SU-DHL-6 (cell line): Measurements from ENCODE around the gene BGLAP.

Experiments
- H2AFZ ChIP-seq: fragments of 200-600 bp; sonication (generic); 2 replicates; pipeline ENCODE4 v1.6.1; 2014; ENCODE audit warnings: low read depth, mild to moderate bottlenecking, moderate library complexity, mixed read lengths, antibody characterized with exemption, low read length; ENCODE audit not compliant: severe bottlenecking
- H3F3A ChIP-seq: fragments of 200-600 bp; shearing (Covaris generic); 2 replicates; pipeline ENCODE4 v1.6.0; 2016; ENCODE audit warnings: antibody characterized with exemption, mild to moderate bottlenecking; ENCODE audit not compliant: insufficient read depth
- H3K27ac ChIP-seq: fragments of 200-600 bp; sonication (generic); 2 replicates; pipeline ENCODE4 v1.5.1; 2016; ENCODE audit warnings: low read depth, mild to moderate bottlenecking, low read length, moderate library complexity, mixed read lengths
- H3K27me3 ChIP-seq: fragments of 200-600 bp; sonication (generic), shearing (Covaris generic); 2 replicates; pipeline ENCODE4 v1.6.0; 2014; ENCODE audit warnings: mild to moderate bottlenecking, low read length
- H3K36me3 ChIP-seq: fragments of 200-600 bp; sonication (generic); 2 replicates; pipeline ENCODE4 v1.6.1; 2014; ENCODE audit warnings: mild to moderate bottlenecking, low read length, mixed read lengths
- H3K4me2 ChIP-seq: fragments of 300-600, 200-600 bp; shearing (Covaris generic), sonication (generic); 2 replicates; pipeline ENCODE4 v1.6.0; 2014; ENCODE audit warnings: low read length, low read depth, mild to moderate bottlenecking; ENCODE audit not compliant: poor library complexity, severe bottlenecking
- H3K4me3 ChIP-seq: fragments of 200-600 bp; sonication (generic); 2 replicates; pipeline ENCODE4 v1.5.1; 2014; ENCODE audit warnings: antibody characterized with exemption, low read length, mild to moderate bottlenecking, mixed read lengths; ENCODE audit not compliant: insufficient read depth, poor library complexity, severe bottlenecking
- H3K79me2 ChIP-seq: fragments of 200-600 bp; sonication (generic); 2 replicates; pipeline ENCODE4 v1.6.1; 2014; ENCODE audit warnings: mild to moderate bottlenecking, low read length, moderate library complexity; ENCODE audit not compliant: insufficient read depth
- H3K9ac ChIP-seq: fragments of 200-600 bp; sonication (generic); 2 replicates; pipeline ENCODE4 v1.7.0; 2014; ENCODE audit warnings: mild to moderate bottlenecking, low read length
- H3K9me2 ChIP-seq: fragments of 200-600 bp; sonication (generic); replicated peaks from 2 replicates; pipeline ENCODE4 v1.6.1; 2014; ENCODE audit warnings: low read length; ENCODE audit not compliant: insufficient read depth
- H3K9me3 ChIP-seq: fragments of 200-600 bp; sonication (generic); 2 replicates; pipeline ENCODE4 v1.6.1; 2014; ENCODE audit warnings: low read length, mixed read lengths; ENCODE audit not compliant: insufficient read depth
- H4K20me1 ChIP-seq: fragments of 200-600 bp; sonication (generic); 2 replicates; pipeline ENCODE4 v1.6.1; 2014; ENCODE audit warnings: low read depth, mild to moderate bottlenecking, antibody characterized with exemption, low read length, moderate library complexity, mixed read lengths
- EZH2phosphoT487 ChIP-seq: fragments of 200-600 bp; sonication (generic), shearing (Covaris generic); conservative IDR thresholded peaks from 2 replicates; pipeline ENCODE4 v1.6.1; 2018; ENCODE audit warnings: mild to moderate bottlenecking, antibody characterized with exemption, low read length, moderate library complexity, mixed read lengths
- TF ChIP-seq, protein P1 (sequence below): fragments of 200-600 bp; sonication (generic); IDR thresholded peaks from one replicate; pipeline ENCODE4 v1.5.1; 2017; ENCODE audit warnings: antibody characterized with exemption, mild to moderate bottlenecking, low read length, moderate library complexity; ENCODE audit not compliant: insufficient read depth, poor library complexity, severe bottlenecking

BGLAP gene

DNA sequence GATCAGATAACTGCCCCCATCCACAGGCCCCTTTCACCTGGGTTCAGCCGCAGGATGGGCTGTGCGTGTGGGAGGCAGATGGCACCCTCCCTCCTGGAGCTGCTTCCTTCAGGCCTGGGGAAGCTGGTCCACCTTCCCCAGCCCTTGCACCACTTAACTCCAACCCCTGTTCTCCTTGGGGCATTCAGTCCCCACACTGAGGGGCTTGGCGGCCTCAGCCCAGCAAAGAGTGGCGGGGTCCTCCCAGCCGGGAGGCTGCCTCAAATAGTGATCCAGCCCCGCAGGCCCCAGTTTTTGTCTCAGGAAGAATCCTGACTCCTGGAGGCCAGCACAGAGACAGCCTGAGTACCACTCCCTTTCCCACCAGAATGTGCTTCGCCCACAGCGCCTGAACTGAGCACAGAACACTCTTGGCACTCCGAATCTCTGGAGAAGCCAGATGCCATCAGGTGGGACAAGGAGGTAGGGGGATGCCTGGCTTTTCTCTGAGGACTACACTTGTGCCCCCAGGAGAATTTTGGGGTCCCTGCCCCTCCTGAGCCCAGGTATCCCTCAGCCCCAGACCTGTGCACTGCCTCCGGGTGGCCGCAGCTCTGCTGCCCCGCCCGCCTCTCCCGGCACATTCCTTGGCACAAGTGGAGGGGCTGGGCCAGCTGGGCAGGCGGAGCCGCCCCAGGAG lies 4.9 kb downstream of the BGLAP start:
- Histone ChIP-seq H3K9ac (no peak overlapping the region), H3K9me3 (no peaks in the 10 kb centered on the region), H3K4me2 (no peak overlapping the region), H3K9me2 (no peaks in the 10 kb centered on the region), H4K20me1 (no peaks in the 10 kb centered on the region), H3K27me3 (no peaks in the 10 kb centered on the region), H3K79me2 (no peaks in the 10 kb centered on the region), H3K4me3 (no peak overlapping the region), H3K36me3 (no peaks in the 10 kb centered on the region), H3K27ac (no peak overlapping the region), H2AFZ (no peak overlapping the region), H3F3A (no peaks in the 10 kb centered on the region)
- TF ChIP-seq, protein P1, sequence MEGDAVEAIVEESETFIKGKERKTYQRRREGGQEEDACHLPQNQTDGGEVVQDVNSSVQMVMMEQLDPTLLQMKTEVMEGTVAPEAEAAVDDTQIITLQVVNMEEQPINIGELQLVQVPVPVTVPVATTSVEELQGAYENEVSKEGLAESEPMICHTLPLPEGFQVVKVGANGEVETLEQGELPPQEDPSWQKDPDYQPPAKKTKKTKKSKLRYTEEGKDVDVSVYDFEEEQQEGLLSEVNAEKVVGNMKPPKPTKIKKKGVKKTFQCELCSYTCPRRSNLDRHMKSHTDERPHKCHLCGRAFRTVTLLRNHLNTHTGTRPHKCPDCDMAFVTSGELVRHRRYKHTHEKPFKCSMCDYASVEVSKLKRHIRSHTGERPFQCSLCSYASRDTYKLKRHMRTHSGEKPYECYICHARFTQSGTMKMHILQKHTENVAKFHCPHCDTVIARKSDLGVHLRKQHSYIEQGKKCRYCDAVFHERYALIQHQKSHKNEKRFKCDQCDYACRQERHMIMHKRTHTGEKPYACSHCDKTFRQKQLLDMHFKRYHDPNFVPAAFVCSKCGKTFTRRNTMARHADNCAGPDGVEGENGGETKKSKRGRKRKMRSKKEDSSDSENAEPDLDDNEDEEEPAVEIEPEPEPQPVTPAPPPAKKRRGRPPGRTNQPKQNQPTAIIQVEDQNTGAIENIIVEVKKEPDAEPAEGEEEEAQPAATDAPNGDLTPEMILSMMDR = no peak
- TF ChIP-seq EZH2phosphoT487 = no peak

DNA sequence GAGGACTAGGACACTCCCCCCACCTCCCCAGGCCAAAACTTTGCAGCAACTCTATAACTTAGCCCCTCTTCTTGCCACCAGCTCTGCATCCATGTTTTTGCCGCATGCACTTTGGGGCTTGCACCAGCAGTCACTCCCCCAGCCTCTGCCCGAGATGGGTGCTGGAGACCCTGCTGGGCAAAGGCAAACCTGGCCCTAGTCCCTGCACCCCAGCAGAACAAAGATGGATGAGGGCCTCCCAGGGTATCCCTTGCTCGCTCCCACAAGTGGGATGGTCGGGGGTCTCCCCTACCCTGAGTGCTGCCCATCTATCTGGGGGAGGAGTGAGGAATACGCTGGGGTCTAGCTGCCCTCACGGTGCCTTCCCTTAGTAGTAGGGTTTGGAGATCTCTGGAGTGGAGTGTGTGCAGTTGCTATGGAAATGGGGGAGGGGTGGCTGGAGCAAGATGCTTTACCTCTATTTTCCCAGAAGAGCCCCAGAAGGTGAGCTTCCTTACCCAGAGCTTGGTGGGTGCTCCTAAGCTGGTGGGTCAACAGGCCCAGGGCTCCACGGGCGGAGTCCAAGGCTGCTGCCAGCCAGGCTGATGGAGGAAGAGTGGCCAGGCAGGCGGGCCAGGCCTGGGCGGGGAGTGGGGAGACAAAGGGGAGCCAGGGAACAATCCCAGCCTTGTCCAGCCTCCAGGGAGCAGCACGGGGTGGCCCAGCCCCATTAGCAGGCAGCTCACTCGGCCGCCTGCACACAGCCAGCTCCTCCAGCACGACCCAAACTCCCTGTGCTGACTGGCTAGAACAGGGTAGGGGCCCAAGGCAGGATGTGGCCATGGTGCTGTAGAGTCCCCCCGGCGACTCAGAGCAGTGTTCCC lies 5.7 kb downstream of the BGLAP start, which contains the start of gene PAQR6:
PAQR6 (minus strand) TSS at position 597 of the 863 bp plus-strand sequence. CDS start 1,325 bp downstream, outside the sequence.
- H3K9ac ChIP-seq = no peak within 1 kb of the TSS

DNA sequence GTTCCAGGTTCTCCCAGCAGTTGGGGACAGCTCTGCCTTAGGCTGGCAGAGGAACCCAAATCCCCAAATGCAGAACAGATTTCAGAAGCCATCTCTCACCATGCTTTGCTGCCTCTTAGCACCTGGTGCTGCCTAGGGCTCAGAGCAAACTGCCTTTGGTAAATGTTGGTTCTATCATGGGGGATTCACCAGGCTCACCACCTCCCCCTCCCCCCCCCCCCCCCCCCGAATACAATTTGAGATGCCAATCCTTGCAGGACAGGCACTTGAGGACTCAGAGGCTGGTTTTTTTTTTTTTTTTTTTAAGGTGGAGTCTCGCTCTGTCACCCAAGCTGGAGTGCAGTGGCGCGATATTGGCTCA lies 6.3 kb downstream of the BGLAP start:
- H3K9me2 ChIP-seq = no peaks in the 10 kb centered on the region
- no peak overlapping the region for H2AFZ ChIP-seq
- H3K79me2 ChIP-seq = no peaks in the 10 kb centered on the region
- H3K9me3 ChIP-seq = no peaks in the 10 kb centered on the region
- H3K4me2 ChIP-seq = no peak overlapping the region
- H3K9ac ChIP-seq = no peak overlapping the region
- no peak for TF ChIP-seq EZH2phosphoT487
- TF ChIP-seq, protein P1 = no peak
- no peak overlapping the region for H3K4me3 ChIP-seq
- no peaks in the 10 kb centered on the region for H3K27me3 ChIP-seq
- H4K20me1 ChIP-seq = no peaks in the 10 kb centered on the region
- no peak overlapping the region for H3K27ac ChIP-seq
- H3K36me3 ChIP-seq = no peaks in the 10 kb centered on the region
- no peaks in the 10 kb centered on the region for H3F3A ChIP-seq

More for the DNA sequence above, 5.7 kb downstream of the BGLAP start, which contains the start of gene PAQR6:
- Histone ChIP-seq H3K4me2 (no peak within 1 kb of the TSS), H3F3A (no peaks in the 10 kb centered on the region), H3K36me3 (no peaks in the 10 kb centered on the region), H4K20me1 (no peaks in the 10 kb centered on the region), H3K9me2 (no peaks in the 10 kb centered on the region), H3K27ac (no peak within 1 kb of the TSS), H3K9me3 (no peaks in the 10 kb centered on the region), H2AFZ (no peak within 1 kb of the TSS), H3K4me3 (no peak within 1 kb of the TSS), H3K79me2 (no peaks in the 10 kb centered on the region), H3K27me3 (no peaks in the 10 kb centered on the region)
- TF ChIP-seq, protein P1 = no peak
